H4 (cell line): ENCODE data around the gene ARHGAP18. TPM values are rescaled to one million over a fixed set of nuclear protein-coding genes. Genes with fewer than 3 reads are reported as not detected.

Source experiments
- DNase-seq: peaks from one replicate; pipeline ENCODE4 v3.0.0-alpha.2; 2015; ENCODE audit warnings: low spot score
- total RNA-seq: library from RNA; depleted of rRNA; stranded (reverse); fragments of >200 nt; shearing (Covaris generic); gene quantifications from 2 replicates; pipeline ENCODE4 v1.2.3, GENCODE V29; 2014

The ARHGAP18 gene
- total RNA-seq, 1 experiment from 2014 or later, result 8.9 TPM

DNA sequence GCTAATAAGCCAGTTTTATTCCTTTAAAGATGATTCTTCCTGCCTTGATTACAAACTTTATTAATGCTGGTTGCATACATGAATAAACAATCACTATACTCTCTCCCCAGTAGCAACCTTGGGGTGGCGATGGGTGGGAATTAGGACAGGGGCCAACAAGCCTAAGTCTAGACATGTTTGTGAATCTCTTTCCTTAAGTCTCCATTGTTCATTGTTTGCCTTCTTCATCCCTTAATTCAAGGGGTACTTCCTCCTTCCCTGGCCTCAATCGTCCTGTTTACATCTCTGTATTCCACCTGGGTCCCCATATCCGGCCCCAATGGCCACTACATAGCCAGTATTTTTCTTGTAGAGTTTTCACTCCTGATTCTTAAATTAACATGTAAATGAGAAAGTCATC lies 66.0 kb downstream of the ARHGAP18 start:
- DNase-seq, result no peak

DNA sequence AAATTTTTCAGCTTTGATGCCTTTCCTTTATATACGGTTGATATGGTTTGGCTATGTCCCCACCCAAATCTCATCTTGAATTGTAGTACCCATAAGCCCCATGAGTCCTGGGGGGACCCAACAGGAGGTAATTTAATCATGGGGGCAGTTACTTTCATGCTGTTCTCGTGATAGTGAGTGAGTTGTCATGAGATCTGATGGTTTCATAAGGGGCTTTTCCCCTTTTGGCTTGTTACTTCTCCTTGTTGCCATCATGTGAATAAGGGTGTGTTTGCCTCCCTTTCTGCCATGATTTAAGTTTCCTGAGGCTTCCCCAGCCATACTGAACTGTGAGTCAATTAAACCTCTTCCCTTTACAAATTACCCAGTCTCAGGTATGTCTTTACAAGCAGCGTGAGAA lies 66.8 kb downstream of the ARHGAP18 start:
- DNase-seq, result no peak

DNA sequence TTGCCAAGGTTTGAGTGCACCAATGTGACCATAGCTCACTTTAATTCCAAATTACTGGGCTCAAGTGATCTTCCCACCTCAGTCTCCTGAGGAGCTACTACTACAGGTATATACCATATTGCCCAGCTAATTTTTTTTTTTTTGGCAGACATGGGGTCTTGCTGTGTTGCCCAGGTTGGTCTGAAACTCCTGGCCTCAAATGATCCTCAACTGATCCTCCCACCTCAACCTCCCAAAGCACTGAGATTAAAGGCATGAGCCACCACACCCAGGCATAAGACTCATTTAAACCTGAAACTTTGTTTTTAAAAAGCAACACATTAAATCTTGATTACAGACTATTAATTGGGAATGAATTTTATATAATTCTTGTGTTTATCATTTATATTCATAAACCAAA lies 67.7 kb downstream of the ARHGAP18 start:
- no peak for DNase-seq

DNA sequence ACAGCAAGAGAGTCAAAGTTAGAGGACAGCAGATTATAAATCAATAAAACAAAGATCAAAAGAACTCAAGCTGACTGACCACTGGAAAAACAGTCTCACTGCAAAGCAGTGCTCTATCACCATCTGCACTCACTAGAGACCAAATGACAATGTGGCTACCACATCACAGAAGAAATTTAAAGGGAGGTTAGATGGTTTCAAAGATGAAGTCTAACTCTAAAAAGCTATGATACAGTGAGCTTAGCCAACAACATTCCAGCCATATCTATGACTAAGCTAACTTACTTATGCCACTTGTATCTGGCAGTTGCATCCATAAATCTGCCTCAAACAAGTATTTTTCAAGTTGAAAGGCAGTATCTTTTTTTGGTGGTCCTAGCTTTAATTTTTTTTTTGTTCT lies 68.6 kb downstream of the ARHGAP18 start:
- no peak for DNase-seq

DNA sequence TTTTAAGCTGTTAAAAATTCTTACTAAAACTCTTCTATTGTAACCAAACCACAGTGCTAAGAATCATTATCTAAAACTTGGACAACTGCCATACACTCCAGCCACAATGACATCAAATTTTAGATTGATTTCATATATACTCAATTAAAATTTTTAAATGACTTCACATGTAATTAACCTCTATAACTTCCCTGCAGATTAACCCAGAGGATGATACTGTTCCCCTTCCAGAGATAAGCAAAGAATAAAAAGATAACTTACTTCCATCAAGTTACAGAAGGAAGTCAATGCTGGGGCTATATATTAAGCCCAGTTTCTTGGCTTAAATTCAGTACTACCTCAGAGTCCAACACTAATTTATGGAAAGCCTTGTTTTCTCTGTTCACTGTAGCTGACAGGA lies 71.3 kb downstream of the ARHGAP18 start:
- no peak for DNase-seq

DNA sequence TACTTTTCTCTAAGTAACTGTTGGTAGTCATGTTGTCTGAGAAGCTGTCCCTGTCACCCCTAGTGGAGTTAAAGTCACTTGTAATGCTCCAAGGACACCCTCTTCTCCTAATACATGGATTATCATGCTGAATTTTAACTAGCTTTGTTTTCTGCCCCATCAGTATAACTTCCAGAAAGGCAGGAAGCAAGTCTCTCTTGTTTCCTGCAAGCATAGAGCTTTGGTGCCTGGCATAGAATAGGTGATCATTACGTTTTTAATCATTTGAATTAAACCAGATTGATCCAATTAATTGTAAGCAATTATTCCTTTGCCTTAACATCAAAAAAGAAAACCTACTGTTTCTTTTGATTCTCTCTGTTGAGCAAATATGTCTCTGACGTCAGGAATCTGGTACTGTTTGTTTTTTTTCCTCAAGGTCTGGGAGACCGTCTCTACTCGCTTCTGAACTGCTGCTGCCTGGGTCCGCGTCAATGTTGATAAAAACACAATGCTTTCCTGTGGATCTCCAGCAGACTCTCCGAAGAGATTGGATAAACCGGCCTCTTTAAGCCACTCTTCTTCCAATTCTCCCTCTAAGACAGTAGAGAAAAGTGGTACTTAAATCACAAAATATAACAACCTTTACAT lies 71.8 kb downstream of the ARHGAP18 start:
- no peak for DNase-seq

DNA sequence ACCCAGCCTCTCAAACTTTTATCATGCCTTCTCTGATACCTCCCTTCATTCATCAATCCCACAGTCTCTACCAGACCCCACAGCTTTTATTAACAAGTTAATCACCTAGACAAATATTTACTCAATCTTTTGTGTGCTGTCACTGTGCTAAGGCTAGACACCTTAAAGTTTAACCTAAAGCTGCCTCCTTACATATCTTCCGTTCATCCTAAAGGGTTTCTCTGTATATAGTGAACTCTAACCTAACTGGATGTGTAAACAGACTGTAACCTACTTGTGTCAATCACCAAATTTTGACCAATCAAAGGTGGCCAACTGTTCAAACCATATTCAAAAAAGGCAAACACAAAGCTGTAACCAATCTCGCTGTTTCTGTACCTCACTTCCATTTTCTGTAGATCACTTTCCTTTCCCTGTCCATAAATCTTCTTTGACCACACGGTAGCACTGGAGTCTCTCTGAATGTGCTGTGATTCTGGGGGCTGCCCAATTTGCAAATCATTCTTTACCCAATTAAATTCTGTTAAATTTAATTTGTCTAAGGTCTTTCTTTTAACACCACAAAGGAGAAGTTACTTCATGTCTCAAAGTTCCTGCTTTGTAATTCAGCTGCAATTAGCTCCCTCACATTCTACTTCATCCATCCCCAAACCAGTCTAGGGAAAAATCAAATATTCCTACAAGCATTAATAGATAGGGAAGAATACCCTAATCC lies 72.5 kb downstream of the ARHGAP18 start:
- no peak for DNase-seq

DNA sequence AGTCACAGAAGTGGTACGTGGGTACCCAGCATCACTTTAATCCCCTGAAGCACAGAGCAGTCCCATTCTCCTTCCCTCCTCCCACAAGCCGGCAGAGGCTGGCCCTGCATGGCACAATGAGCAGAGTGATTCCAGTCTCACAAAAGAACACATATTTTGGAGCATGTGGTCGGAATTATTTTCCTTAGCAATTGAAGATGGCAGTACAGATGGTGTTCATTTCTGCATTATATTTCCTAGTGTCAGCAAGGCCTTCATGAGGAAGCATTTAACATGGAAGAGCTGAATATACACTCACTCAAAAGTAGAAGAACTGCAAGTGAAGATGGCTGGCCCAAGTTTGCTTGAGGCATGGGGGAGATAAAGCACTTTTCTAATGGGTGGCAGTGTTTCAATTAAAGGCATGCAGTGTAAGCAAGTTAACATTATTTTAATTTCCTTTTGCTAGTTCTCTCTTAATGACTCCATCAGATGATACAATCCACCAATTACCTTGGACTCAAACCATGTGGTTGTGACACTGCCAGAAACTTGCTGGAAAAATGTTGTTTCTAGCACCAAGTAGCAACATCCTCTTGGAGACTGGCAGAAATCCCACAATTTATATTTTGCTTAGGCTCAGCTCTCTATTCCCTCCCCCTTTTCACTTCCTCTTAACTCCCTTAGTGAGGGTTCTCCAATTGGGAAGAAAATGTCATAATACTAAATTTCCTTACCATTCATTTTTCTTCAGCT lies 74.4 kb downstream of the ARHGAP18 start:
- DNase-seq, result peak; percentile 38

DNA sequence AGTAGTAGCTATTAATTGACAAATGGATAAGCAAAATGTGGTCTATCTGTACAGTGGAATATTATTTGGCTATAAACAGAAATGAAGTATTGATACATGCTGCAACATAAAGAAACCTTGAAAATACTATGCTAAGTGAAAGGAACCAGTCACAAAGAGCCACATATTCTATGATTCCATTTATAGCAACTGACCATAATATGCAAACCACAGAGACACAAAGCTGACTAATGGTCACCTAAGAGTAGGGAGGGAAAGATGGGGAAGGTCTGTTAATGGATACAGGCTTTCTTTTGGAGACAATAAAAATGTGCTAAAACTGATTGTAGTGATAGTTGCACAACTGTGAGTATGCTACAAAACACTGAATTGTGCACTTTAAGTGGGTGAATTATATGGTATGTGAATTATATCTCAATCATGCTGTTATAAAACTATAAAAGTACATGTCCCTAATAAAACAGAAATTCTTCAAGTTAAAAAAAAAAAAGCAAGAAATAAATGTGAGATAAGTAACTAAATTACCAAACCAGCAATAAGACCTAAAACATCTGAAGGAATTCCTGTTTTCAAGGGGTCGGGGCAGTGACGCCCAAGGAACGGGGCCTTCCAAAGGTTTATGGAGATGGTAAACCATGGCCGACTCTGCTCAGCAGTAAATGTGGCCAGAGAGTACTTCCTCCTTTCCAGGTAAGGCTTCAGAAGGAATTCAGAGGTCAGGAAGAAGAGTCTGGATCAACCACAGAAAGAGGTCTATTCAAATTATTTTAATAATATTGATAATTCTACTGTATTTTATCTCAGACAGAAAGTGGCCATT lies 75.4 kb downstream of the ARHGAP18 start:
- no peak for DNase-seq

DNA sequence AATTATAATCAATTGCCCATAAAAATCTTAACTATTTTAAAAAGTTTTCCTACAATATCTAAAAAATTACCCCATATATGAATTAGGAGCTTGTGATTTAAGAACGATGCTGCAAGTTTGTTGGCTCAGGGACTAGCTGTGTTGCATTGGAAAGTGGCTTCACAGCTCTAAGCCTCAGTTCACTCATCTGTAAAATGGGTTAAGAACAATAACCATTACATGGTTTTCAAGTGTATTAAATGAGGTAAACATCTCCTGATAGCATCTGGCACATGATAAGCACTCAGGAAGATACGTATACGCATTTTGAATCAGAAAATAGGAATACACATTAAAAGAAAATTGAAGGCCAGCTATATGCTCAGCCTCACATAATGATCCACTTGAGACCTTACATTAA lies 76.4 kb downstream of the ARHGAP18 start:
- no peak for DNase-seq

DNA sequence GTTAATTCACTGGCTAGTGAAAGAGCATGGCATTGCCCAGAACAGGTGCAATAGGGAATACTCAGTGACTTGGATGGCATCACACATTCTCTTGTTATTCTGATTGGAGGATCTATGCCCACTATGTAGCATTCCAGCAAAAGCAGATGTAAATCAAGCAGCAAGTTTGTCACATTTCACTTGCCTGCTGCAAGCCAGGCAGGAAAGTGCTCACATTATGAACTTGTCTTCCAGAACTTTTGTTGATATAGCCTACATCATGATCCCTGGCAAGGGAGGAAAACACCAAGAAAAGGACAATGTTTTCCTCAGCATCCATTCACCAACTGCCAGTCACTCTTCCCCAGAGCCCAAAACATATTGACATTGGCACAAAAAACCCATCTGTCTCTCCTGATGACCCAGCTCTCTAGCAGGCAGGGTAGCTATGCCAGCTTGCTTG lies 77.8 kb downstream of the ARHGAP18 start:
- DNase-seq, result no peak

DNA sequence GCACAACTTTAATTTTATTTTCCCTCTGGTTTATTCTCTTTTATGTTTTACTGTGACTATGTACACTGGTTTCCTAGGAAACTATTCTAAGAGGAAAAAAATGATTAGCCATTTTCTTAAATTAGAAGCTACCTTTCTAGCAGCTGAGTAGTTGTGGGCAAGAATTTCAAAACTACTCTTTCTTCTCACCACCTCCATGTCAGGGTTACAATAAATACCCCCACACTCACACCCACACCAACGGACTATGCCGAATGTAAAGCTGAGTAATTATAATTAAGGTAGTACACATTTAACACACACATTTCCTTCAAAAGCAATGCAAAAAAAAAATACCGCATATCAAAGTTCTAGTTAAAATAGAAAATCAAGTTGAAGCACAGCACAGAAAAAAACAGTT lies 78.9 kb downstream of the ARHGAP18 start:
- DNase-seq, result no peak

DNA sequence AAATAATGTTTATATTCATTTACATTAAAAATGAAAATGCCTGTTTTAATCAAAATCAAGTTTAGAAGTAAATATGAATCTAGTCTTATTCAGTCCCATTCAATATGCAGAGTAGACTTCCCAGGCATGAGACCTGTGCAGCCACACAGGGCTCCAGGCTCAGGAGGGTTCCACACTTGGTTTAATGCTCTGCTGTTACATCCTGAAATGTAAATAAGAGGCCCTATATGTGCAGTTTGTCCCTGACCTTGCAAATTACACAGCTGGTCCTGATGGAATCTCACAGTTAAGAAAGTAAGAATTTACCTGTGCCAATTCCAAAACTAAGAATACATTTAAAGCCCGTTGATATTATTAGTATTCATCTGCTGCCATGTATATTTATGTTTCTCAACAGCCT lies 79.4 kb downstream of the ARHGAP18 start:
- no peak for DNase-seq

DNA sequence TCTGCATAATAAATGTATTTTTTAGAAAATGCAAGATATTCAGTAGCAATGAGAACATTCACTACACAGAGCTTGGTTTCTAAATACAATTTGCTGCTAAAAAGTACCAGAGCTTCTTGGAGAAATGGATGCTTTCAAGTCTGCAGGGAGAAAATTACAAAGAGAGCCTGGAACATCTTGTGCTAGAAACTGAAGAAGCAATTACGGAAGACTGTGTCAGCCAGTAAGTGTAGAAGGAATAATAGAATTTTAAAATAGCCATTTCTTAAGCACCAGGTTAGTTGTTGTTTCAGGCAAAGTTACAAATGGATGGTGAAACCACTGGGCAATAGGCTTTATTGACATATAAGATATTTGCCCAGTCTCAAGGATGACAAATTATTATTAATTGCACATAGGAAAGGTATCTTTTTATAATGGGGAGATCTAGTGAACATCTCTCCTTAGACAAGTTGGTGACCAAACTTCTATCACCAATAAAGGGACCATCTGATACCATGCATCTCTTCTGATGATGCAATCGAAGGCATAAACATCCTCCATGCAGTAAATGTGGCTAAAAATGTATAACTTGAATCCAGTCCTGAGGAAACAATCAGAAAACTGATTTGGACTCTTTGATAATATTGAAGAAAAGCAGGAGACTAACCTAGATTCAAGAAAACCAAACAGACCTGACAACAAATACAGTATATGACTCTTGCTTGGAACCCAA lies 81.7 kb downstream of the ARHGAP18 start:
- DNase-seq, result no peak

DNA sequence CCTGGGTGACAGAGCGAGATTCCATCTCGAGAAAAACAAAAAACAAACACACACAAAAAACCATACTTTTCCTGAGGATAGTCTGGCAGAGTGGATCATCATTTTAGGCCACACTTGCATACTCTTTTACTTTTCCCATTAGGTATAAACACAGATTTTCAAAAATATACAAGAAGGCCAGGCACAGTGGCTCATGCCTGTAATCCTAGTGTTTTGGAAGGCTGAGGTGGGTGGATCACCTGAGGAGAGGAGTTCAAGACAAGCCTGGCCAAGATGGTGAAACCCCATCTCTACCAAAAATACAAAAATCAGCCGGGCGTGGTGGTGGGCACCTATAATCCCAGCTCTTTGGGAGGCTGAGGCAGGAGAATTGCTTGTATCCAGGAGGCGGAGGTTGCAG lies 85.5 kb downstream of the ARHGAP18 start:
- no peak for DNase-seq

DNA sequence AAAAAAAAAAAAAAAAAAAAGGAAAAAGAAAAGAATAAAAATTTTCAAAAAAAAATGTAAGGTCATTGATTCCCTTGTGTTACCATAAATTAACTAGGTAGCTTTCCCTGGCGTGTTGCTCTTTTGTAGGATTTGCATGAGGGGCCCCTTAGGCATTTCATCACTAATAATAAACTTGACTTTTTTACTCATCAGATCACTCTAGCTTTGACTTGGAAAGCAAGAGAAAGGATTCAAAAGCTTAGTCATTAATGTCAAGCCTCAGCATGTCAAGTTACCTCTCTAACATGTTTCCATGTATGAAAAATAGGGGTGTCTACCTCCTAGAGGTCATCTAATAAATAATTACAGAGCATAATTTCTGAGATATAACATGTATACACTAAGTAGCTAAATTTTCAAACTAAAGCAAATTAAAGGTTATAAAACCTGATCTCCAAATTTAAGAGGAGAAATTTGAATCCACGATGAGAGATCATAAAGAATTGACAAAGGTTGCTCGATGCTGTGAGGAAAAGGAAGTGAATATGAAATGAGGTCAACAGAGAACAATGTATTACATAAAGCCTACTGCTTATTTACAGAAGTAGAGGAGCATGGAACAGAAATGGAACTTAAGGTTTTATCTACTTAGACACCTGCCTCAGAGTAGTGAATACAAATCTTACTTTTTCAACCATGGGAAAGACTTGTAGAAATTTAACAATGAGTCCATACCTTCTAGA lies 86.8 kb downstream of the ARHGAP18 start:
- DNase-seq, result no peak

DNA sequence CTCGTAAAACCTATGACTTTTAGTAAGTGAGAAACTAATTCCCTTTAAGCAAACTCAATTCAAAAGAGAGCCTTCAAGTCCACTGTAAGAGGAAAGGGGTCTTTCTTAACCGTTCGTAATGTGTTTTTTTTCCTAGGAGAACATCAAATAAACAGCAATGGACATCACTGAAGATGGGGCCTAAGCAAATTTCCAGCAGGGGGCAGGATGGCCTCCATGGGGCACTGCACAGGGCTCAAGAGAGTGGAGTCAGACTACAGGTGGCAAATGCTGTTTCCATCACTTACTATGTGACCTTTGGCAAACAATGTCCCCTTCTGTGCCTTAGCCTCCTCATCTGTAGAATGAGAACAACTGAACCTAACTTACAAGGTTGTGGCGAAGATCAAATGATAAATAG lies 88.7 kb downstream of the ARHGAP18 start:
- peak; percentile 5 for DNase-seq

DNA sequence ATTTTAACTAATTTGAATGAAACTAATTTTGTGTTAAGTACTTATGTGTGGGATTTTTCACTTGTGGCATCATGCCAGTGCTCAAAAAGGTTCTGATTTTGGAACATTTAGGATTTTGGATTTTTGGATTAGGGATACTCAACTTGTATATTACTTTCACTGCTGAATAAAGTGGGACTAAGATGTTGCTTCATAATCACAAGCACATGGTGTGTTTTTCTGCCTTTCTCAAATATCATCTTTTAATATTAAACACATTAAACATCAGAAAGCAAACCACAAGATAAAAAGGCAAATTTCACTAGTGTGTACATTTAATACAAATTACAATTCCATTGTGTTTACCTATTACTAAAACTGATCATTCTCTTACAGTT lies 89.8 kb downstream of the ARHGAP18 start:
- DNase-seq, result no peak

DNA sequence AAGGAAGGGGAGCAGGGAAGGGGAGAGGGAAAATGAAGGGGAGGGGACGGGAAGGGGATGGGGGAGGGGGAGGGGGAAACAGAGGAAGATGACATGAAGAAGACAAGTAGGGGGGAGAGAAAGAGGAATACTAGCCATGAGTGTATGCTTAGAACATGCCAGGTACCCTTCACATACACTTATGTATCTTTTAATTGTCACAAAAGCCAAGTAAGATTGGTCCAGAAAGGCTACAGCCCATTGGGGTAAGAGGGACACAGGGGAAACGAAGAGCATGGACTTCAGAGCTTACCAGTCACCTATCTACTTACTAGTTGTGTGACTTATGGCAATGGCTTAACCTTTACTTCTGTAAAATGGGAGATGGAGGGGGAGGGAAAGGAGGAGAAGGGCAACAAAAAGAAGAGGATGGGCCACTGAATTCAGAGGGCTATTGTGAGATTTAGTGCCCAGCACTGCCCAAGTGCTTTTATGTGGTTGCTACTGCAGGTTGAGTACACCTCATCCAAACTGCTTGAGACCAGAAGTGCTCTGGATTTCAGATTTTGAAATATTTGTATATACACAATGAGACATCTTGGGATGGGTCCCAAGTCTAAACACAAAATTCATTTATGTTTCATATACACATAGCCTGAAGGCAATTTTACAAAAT lies 90.3 kb downstream of the ARHGAP18 start:
- DNase-seq, result no peak

DNA sequence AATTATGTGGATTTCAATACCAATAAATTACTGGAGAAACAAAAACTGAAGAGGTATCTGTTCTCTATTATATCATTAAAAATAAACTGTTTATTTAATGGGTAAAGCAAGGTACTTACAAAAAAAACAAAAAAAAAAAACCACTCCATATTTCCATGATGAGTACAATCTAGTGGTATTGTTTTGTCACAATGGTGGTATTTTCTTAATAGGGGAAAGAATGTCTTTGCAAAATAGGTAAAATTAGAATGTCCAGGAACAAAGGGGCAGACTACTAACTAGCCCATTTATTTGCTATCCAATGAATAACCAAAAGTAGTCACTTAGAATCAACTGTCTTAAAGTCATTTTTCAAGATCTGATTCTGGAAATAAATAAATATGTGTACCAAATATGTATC lies 92.0 kb downstream of the ARHGAP18 start:
- no peak for DNase-seq
